Fibroblast of skin of left biceps (primary cell): Measurements from ENCODE around the gene TOGARAM2.
"Not testable (repeated sequence)": the region's sequence is repeated elsewhere in the genome, so short reads cannot be mapped to it uniquely, and the experiment has no call there.

Experiments
- DNase-seq, 2 experiments: peaks; one replicate each; pipeline ENCODE4 v3.0.0-alpha.2; 2013; ENCODE audit warnings: low read depth in 2 of 2

Gene TOGARAM2

GRCh38 chr2:28977176-28977875 is 3.8 kb upstream of the TOGARAM2 start:
- no peak for DNase-seq

- not testable (repeated sequence) for DNase-seq
These were observed 3.1 kb upstream of the TOGARAM2 start for GRCh38 chr2:28978001-28978400.

GRCh38 chr2:28978606-28979005 is 2.5 kb upstream of the TOGARAM2 start:
- no peak for DNase-seq

- no peak for DNase-seq
These were observed 2.1 kb upstream of the TOGARAM2 start for GRCh38 chr2:28979041-28979440.

GRCh38 chr2:28979576-28980366 is 1.3 kb upstream of the TOGARAM2 start:
- no peak for DNase-seq

DNA sequence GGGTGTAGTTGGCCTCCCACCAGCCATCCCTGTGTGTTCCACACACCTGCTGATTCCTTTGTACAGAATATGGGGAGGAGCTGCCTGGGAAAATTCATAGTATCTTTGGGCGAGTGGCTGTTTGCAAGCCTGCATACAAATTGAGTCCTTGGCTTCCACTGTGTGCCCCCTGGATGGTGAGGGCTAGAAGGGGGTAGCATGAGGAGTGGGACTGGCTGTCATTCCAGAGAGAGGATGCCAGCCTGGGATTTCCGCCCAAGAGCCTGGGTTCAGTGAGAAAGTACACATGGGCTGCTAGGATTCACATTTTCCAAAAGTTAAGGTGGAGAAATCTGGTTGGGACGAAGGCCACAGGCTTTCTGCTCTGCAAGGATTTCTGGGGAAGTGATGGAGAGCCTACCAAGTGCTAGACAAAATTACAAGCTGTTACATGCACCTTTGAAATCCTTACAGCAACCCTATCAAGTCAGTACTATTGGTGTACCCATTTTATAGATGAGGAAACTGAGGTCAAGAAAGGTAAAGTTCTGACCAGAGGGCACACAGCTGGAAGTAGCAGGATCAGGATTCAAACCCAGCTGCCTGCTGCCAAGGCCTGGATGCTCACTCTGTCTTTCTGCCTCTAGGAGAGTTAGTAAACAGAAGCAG is 606 bp upstream of the TOGARAM2 start:
- DNase-seq, result no peak

- no peak for DNase-seq
These were observed 700 bp downstream of the TOGARAM2 start for GRCh38 chr2:28981620-28982376.

- DNase-seq, result no peak
These were observed 1.4 kb downstream of the TOGARAM2 start for GRCh38 chr2:28982381-28982950.

DNA sequence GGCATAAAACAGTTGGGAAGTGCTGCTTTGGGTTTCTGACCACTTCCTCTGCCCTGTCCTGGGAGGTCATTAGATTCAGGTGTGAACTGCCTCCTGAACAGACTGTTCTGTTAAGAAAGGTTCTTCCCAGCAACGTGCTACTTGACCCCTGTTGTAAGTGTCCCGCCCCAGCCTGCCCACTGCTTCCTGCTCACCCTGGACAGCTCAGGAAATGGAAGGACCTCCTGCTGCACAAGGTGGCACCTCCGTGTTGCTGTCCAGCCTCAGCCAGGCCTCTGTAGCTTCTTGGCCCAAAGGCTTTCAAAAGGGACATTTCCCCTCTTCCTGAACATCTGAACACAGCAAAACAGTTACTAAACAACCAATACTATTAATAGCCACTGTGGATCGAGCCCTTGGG is 5.3 kb downstream of the TOGARAM2 start:
- DNase-seq, result no peak

GRCh38 chr2:28989973-28990372 is 8.9 kb downstream of the TOGARAM2 start:
- DNase-seq, result no peak

DNA sequence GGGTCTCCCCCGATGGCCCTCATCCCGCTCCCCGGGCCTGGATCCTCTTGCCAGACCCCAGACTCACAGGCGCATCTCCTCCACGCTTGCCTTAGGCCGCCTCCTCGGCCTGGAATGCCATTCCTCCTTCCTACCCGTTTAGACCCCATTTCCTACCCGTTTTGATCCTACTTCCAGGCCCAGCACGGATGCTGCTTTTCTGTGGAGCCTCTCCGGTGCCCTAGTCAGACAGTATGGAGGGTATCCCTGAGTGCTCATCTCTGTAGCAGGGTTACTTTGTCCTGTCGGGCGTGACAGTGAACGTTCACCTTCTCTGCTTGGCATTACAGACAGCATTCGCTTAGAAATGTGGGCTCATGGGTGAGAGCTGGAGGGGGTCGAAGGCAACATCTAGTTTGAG is 9.3 kb downstream of the TOGARAM2 start:
- no peak for DNase-seq

GRCh38 chr2:28991021-28991420 is 9.9 kb downstream of the TOGARAM2 start:
- no peak for DNase-seq

DNA sequence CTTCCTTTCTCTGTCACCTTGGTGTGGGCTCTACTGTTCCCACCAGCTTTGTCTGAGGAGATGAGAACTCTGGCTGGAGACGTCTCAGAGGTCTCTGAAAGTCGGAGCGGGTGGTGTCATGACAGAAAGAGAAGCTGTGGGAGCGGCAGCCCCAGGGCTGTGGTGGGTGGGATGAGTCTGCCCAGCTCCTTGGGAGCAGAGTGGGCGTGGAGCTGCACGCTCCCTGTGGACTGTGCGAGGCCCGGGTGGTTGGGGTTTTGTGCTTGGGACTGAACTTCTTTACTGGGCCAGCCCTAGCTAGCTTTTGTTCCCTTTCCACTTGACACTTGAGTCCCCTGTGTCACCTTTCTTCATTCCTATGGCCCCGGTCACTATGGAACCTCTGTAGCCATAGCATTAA is 10.4 kb downstream of the TOGARAM2 start:
- DNase-seq, result no peak

GRCh38 chr2:28993206-28993960 is 12.3 kb downstream of the TOGARAM2 start:
- DNase-seq, result no peak

DNA sequence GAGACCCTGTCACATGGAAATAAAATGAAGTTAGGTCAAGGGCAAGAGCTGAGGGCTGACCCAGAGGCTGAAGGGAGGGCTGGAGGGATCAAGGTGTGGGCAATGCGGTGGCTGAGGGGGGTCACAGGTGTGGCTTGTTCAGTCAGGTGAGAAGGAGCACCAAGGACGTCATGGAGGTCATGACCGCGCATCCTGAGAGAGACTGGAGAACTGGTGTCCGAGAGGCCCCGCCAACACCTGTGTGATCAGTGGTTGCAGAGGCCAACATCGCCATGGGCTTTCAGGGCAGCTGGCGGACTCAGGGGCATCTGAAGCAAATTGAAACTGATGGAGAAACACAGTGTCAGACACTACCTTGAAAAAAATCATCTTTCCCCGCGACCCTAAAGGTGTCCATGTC is 13.0 kb downstream of the TOGARAM2 start:
- DNase-seq, result no peak

DNA sequence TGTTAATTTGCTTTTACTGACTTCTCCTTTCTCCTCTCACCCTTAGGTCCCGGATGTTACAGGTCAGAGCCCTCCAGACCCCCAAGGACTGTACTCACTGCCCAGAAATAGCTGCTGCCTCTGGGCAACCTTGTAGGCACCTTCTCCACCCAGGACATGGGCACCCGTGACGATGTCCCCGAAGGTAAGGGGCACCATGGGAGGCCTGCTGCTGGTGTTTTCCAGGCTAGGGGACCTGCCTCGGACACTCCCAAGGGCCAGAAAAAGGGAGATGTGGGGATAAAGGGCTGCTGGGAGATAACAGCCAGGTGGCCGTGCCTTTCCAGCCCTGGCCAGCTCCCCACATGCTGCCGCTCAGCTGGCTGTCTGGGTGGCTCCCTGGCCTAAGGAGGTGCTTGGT is 13.6 kb downstream of the TOGARAM2 start:
- no peak for DNase-seq

- DNase-seq, result no peak
These were observed 15.0 kb downstream of the TOGARAM2 start for GRCh38 chr2:28995765-28996750.

DNA sequence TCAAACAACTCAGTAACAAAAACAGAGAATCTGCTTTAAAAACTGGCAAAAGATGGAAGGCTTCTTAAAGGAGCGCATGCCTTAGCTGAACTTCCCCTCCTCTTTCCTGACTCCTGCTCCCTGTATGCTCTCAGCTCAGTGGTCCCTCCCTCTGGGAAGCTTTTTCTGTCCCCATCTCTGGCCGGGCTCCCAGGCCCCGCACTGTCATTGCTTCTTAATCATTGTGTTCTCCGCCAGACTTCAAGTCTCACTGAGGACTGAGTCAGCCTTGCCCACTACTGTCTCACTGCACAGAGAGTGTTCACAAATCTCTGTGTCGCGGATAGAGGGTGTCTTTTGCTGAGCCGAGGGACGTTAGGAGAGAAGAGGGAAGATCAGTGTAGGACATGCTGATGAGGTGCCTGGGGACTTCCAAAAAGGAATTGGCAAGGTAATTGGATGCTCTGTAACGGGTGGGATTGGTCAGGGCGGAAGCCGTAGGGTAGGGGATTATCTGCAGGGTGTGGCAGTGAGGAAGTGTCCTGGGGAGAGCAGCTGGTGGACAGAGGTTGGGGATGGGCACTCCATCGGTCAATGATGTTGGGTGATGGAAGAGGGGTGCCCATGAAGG is 16.2 kb downstream of the TOGARAM2 start:
- DNase-seq, result no peak
